ENCODE data around the gene IER3. TPM values are rescaled to one million over a fixed set of nuclear protein-coding genes. Genes with fewer than 3 reads are reported as not detected.
A peak's percentile ranks its signal among the peaks of the same experiment; 100 is the strongest.

IER3 gene
- total and polyA plus RNA-seq, 9 of the 15 experiments (the other 6 are each of a cell fraction or from before 2014, with no cell fraction given), result 1.5 to 30.0 (median 11.5) TPM

DNA sequence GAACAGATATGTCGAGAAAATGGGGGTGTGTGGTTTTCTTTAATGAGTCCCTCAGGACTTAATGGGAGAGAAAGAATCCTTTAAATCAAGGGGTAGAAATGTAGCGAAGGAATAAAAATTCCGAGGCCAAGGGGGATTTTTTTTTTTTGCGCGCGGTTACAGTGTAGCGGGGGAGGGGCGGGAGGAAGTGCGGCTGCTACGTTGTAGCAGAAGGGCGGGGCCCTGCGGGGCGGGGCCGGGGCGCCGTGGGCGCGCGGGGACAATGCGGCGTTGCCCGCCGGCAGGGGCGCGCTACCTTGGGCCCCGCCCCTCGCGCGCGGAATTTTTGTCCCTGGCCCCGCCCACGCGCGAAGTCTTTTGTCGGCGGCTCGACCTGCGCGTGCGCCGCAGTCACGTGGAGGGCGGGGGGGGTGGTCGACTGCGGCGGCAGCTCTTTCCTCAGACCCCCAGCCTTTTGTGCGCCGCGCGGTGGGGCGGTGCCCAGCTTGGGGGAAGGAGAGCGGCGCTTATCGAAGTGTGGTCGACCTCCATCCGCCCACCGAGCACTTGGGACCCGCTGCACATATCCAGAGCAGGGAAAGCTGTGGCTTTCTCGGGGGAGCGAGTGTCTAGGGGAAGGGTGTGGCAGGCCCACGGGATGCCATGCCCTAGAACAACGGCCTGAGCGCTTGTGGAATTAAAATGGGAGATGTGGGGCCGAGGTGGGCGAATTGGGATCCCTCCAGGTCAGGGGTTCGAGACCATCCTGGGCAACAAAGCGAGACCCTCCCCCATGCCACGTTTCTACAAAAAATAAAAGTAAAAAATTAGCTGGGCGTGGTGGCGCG is 22.9 kb downstream of the IER3 start (continued):
- TF ChIP-seq, protein P1, sequence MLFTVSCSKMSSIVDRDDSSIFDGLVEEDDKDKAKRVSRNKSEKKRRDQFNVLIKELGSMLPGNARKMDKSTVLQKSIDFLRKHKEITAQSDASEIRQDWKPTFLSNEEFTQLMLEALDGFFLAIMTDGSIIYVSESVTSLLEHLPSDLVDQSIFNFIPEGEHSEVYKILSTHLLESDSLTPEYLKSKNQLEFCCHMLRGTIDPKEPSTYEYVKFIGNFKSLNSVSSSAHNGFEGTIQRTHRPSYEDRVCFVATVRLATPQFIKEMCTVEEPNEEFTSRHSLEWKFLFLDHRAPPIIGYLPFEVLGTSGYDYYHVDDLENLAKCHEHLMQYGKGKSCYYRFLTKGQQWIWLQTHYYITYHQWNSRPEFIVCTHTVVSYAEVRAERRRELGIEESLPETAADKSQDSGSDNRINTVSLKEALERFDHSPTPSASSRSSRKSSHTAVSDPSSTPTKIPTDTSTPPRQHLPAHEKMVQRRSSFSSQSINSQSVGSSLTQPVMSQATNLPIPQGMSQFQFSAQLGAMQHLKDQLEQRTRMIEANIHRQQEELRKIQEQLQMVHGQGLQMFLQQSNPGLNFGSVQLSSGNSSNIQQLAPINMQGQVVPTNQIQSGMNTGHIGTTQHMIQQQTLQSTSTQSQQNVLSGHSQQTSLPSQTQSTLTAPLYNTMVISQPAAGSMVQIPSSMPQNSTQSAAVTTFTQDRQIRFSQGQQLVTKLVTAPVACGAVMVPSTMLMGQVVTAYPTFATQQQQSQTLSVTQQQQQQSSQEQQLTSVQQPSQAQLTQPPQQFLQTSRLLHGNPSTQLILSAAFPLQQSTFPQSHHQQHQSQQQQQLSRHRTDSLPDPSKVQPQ (CRISPR knock-in tag; IDR thresholded peaks at IDR 0.05; ENCODE audit: borderline replicate concordance), result no peak
- no peak; the same call in 1 of the 2 replicates for TF ChIP-seq ZNF76 (CRISPR knock-in tag; IDR thresholded peaks at IDR 0.05; ENCODE audit: borderline replicate concordance)
- TF ChIP-seq DPF2 (IDR thresholded peaks at IDR 0.05), result peak; percentile 61
- TF ChIP-seq TAF1 (IDR thresholded peaks at IDR 0.05; ENCODE audit: control insufficient read depth, extremely low read depth, insufficient read depth, low read length, severe bottlenecking), result peak; percentile 60
- 0 out of 2 replicates have a peak, but pooled peaks have one; percentile 8 for TF ChIP-seq NCOR1 (IDR thresholded peaks at IDR 0.05)
- no peak for TF ChIP-seq ZNF197 (CRISPR knock-in tag; IDR thresholded peaks at IDR 0.05; ENCODE audit: low read depth)
- TF ChIP-seq, protein P2, sequence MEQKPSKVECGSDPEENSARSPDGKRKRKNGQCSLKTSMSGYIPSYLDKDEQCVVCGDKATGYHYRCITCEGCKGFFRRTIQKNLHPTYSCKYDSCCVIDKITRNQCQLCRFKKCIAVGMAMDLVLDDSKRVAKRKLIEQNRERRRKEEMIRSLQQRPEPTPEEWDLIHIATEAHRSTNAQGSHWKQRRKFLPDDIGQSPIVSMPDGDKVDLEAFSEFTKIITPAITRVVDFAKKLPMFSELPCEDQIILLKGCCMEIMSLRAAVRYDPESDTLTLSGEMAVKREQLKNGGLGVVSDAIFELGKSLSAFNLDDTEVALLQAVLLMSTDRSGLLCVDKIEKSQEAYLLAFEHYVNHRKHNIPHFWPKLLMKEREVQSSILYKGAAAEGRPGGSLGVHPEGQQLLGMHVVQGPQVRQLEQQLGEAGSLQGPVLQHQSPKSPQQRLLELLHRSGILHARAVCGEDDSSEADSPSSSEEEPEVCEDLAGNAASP (IDR thresholded peaks at IDR 0.05), result no peak
- TF ChIP-seq PHB (CRISPR knock-in tag; IDR thresholded peaks at IDR 0.05), result peak; percentile 85; the same call in 1 of the 2 replicates
- TF ChIP-seq, protein P3, sequence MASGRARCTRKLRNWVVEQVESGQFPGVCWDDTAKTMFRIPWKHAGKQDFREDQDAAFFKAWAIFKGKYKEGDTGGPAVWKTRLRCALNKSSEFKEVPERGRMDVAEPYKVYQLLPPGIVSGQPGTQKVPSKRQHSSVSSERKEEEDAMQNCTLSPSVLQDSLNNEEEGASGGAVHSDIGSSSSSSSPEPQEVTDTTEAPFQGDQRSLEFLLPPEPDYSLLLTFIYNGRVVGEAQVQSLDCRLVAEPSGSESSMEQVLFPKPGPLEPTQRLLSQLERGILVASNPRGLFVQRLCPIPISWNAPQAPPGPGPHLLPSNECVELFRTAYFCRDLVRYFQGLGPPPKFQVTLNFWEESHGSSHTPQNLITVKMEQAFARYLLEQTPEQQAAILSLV (tag; IDR thresholded peaks at IDR 0.05), result no peak
- TF ChIP-seq HEY1 (CRISPR knock-in tag; IDR thresholded peaks at IDR 0.05; ENCODE audit: borderline replicate concordance), result no peak
- no peak for TF ChIP-seq IFI16 (CRISPR knock-in tag; IDR thresholded peaks at IDR 0.05)
- TF ChIP-seq ETV1 (tag; conservative IDR thresholded peaks at IDR 0.05; ENCODE audit: low read depth), result peak; percentile 66; the same call in 1 of the 2 replicates
- TF ChIP-seq ESRRB (CRISPR knock-in tag; IDR thresholded peaks at IDR 0.05; ENCODE audit: borderline replicate concordance), result peak; percentile 28; the same call in 1 of the 2 replicates
- TF ChIP-seq PCBP1 (IDR thresholded peaks at IDR 0.05; ENCODE audit: low read depth, low read length, poor library complexity, severe bottlenecking), result peak; percentile 90
